Nucleus accumbens (tissue), 56 donors: ENCODE data around the gene REG3A.

Source experiments
- DNase-seq, 56 donors: peaks; one replicate each; lab custom pipeline; 2025; lab: John Stamatoyannopoulos, UW

Gene REG3A

DNA sequence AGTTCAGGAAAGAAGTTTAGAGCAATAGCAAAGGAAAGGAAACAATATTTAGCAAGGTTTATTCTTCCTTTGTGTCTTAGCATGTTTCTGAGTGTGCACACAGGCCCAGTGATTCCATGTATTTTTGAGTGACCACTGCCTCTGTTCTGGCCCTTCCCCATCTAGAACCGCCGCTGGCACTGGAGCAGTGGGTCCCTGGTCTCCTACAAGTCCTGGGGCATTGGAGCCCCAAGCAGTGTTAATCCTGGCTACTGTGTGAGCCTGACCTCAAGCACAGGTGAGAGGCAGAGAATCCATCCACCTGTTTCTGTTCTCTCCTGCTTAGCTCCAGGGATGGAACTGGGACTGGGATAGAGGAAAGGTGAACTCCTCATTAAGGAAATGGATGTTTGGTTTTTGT, 36.9 kb downstream of the REG3A start:
- no peak for DNase-seq

GRCh38 chr2:79120194-79120713, 39.3 kb downstream of the REG3A start, which contains the start of gene REG1A:
REG1A (plus strand) TSS chr2:79120488; CDS start chr2:79120862, 374 bp downstream.
- DNase-seq = no peak

DNA sequence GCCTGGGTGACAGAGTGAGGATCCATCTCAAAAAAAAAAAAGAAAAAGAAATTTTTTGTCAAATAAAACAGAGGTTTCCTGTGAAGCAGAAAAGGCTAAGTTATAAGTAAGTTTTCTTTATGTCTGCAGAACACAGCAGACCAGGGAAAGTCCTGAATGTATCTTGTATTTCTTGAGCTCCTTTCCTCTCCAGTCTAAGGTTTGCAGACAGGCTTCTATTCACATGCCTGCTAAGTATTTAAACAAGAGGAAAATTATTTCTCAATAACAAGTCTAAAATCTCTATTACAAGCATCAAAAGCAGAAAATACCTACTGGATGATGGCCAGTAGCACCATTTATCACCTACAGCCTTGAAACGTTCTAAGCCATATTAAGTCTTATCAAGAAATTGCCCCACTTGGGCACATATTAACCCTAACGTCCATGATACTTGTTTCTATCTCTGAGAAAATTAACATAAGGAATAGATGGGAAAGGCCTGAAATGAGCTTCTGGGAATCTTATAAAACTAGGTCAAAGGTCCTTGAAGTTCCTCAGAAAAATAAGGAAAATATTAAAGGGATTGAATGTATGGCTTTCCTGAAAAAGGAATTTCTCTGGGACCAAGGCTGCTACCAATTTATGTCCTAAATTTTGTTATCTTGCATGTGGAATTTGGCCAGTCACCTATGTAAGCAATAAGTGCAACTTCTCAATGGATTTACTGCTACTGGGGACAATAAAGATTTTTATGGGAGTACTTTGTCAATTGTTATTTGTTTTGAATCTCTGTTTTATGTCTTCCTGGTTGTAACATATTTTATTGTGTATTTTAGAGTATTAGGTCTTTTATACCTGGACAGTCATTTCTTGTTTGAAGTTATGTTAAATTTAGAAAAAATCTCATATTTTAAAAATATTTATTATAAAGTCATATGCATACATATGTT, 42.3 kb downstream of the REG3A start:
- no peak for DNase-seq

GRCh38 chr2:79114797-79115494, 44.6 kb downstream of the REG3A start:
- DNase-seq = no peak

- no peak for DNase-seq
These were observed 47.3 kb downstream of the REG3A start for GRCh38 chr2:79112269-79112668.
